WTC11 (cell line): ENCODE measurements around the gene ARHGEF28. TPM values are rescaled to one million over a fixed set of nuclear protein-coding genes. Genes with fewer than 3 reads are reported as not detected.

ENCODE experiments used
- ATAC-seq: fragments of 200-7000 bp; cut with Tn5 transposase; 2 replicates; pipeline ENCODE4 v1.10.0; 2021; ENCODE audit warnings: mild to moderate bottlenecking, moderate library complexity
- CTCF ChIA-PET: fragments of 300-600 bp; sonication (Branson Sonifier 250); formaldehyde crosslinking; loops from one replicate; lab custom pipeline; 2021; ENCODE audit warnings: antibody characterized with exemption; lab: Charles Lee
- POLR2A ChIA-PET: fragments of 350-600 bp; sonication (Branson Sonifier 250); formaldehyde crosslinking; loops from one replicate; lab custom pipeline; 2021; ENCODE audit warnings: antibody characterized with exemption; lab: Charles Lee
- DNase-seq: peaks from one replicate; pipeline ENCODE4 v3.0.0; 2021; ENCODE audit warnings: low spot score
- H3K27ac Mint-ChIP-seq: 2 replicates; pipeline ENCODE4 v1.8.0; 2021; ENCODE audit warnings: mixed read lengths
- H3K27me3 Mint-ChIP-seq: 2 replicates; pipeline ENCODE4 v1.8.0; 2021; ENCODE audit warnings: low read depth, mild to moderate bottlenecking, moderate library complexity, mixed read lengths
- H3K36me3 Mint-ChIP-seq: 2 replicates; pipeline ENCODE4 v1.8.0; 2021; ENCODE audit warnings: mixed read lengths
- H3K4me1 Mint-ChIP-seq: 2 replicates; pipeline ENCODE4 v1.8.0; 2022; ENCODE audit warnings: mixed read lengths
- H3K4me3 Mint-ChIP-seq: 2 replicates; pipeline ENCODE4 v1.8.0; 2021; ENCODE audit warnings: mild to moderate bottlenecking, moderate library complexity, mixed read lengths
- H3K9me3 Mint-ChIP-seq: 2 replicates; pipeline ENCODE4 v1.8.0; 2021; ENCODE audit warnings: mixed read lengths
- CREB1 ChIP-seq: sonication (generic); formaldehyde crosslinking; IDR thresholded peaks from 2 replicates; pipeline ENCODE4 v1.8.0; 2023; ENCODE audit warnings: mild to moderate bottlenecking, missing genetic modification reagents
- JUN ChIP-seq: sonication (generic); formaldehyde crosslinking; IDR thresholded peaks from 2 replicates; pipeline ENCODE4 v1.8.0; 2023; ENCODE audit warnings: mild to moderate bottlenecking, missing genetic modification reagents
- KAT7 ChIP-seq: sonication (generic); formaldehyde crosslinking; IDR thresholded peaks from 2 replicates; pipeline ENCODE4 v1.8.1; 2023; ENCODE audit warnings: missing genetic modification reagents, mild to moderate bottlenecking, borderline replicate concordance
- NR3C1 ChIP-seq: sonication (generic); formaldehyde crosslinking; conservative IDR thresholded peaks from 2 replicates; pipeline ENCODE4 v1.8.1; 2023; ENCODE audit warnings: low read depth, mild to moderate bottlenecking, missing genetic modification reagents
- RELA ChIP-seq: sonication (generic); formaldehyde crosslinking; IDR thresholded peaks from 2 replicates; pipeline ENCODE4 v1.8.1; 2022; ENCODE audit warnings: missing genetic modification reagents, mild to moderate bottlenecking, borderline replicate concordance
- RORB ChIP-seq: fragments of 250-450 bp; sonication (Bioruptor Pico); IDR thresholded peaks from 2 replicates; pipeline ENCODE4 v1.9.0; 2021; ENCODE audit warnings: mild to moderate bottlenecking
- SOX15 ChIP-seq: fragments of 250-450 bp; sonication (Bioruptor Pico); IDR thresholded peaks from 2 replicates; pipeline ENCODE4 v1.9.0; 2021; ENCODE audit warnings: mild to moderate bottlenecking
- ZNF219 ChIP-seq: sonication (generic); formaldehyde crosslinking; IDR thresholded peaks from 2 replicates; pipeline ENCODE4 v1.8.0; 2023; ENCODE audit warnings: missing genetic modification reagents, mild to moderate bottlenecking, borderline replicate concordance
- total RNA-seq: library from RNA; stranded (reverse); gene quantifications from 3 replicates; pipeline ENCODE4 v1.2.3, GENCODE V29; 2021
- TF ChIP-seq, protein P1 (sequence below): sonication (generic); formaldehyde crosslinking; conservative IDR thresholded peaks from 2 replicates; pipeline ENCODE4 v1.8.1; 2022; ENCODE audit warnings: mild to moderate bottlenecking, missing genetic modification reagents
- TF ChIP-seq, protein P2 (sequence below): fragments of 250-450 bp; sonication (Bioruptor Pico); IDR thresholded peaks from 2 replicates; pipeline ENCODE4 v2.1.2; 2022; ENCODE audit warnings: mild to moderate bottlenecking, moderate library complexity
- TF ChIP-seq, protein P3 (sequence below): sonication (generic); formaldehyde crosslinking; IDR thresholded peaks from 2 replicates; pipeline ENCODE4 v1.8.0; 2022; ENCODE audit warnings: missing genetic modification reagents
- TF ChIP-seq, protein P4 (sequence below): sonication (generic); formaldehyde crosslinking; IDR thresholded peaks from 2 replicates; pipeline ENCODE4 v1.8.1; 2022; ENCODE audit warnings: low read depth, missing genetic modification reagents, borderline replicate concordance
- TF ChIP-seq, protein P5 (sequence below): sonication (generic); formaldehyde crosslinking; IDR thresholded peaks from 2 replicates; pipeline ENCODE4 v1.8.0; 2022; ENCODE audit warnings: mild to moderate bottlenecking, missing genetic modification reagents
- TF ChIP-seq, protein P6 (sequence below): sonication (generic); formaldehyde crosslinking; IDR thresholded peaks from 2 replicates; pipeline ENCODE4 v1.8.0; 2022; ENCODE audit warnings: mild to moderate bottlenecking, missing genetic modification reagents
- TF ChIP-seq, protein P7 (sequence below): fragments of 250-450 bp; sonication (Bioruptor Pico); IDR thresholded peaks from 2 replicates; pipeline ENCODE4 v1.8.0; 2021; ENCODE audit warnings: mild to moderate bottlenecking
- TF ChIP-seq, protein P8 (sequence below): sonication (generic); formaldehyde crosslinking; IDR thresholded peaks from 2 replicates; pipeline ENCODE4 v1.8.1; 2022; ENCODE audit warnings: mild to moderate bottlenecking, moderate library complexity, missing genetic modification reagents

ARHGEF28 gene
- total RNA-seq, 1 experiment from 2014 or later, result 0.96 TPM

DNA sequence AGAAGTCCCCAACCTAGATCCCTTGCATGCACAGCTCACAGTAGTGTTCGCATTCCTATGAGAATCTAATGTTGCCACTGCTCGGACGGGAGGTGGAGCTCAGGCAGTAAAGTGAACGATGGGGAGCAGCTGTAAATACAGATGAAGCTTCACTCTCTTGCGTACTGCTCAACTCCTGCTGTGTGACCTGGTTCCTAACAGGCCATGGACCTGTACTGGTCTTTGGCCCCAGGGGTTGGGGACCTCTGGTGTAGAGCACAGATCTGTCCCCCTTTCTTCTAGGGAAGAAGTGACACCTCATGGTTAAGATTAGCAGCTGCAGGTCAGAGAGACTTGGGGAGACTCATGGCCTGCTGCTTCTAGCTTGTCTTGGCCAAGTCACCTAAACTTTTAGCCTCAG, 7.1 kb downstream of the ARHGEF28 start (continued):
- no peak for TF ChIP-seq NR3C1 (CRISPR knock-in tag)
- TF ChIP-seq, protein P1, sequence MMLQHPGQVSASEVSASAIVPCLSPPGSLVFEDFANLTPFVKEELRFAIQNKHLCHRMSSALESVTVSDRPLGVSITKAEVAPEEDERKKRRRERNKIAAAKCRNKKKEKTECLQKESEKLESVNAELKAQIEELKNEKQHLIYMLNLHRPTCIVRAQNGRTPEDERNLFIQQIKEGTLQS, result no peak

DNA sequence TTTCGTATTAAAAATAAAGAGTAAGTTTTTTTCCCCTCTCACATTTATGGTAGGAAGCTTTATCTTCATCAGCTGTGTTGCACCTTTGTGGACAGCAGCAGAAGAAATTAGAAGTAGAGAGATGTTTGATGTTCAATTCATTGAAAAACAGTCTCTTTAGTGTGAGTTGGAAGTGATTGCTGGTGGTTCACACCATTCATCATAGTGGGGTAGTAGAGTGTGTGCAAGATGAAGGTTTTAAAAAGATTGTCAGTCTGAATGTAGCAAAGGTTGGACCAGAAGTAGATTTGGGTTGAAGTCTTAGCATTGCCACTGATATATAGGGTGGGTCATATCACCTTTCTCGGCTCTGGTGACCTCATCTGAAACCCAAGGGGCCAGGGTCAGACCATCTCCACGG, 10.4 kb downstream of the ARHGEF28 start:
- Mint-ChIP-seq H3K27me3 (peaks cover 10% of the 10 kb centered on the region), H3K9me3 (no peaks in the 10 kb centered on the region), H3K4me1 (peaks cover 8% of the 10 kb centered on the region)

More for the DNA sequence above, 10.4 kb downstream of the ARHGEF28 start:
- H3K4me3 Mint-ChIP-seq, result no peak overlapping the region
- POLR2A ChIA-PET, result no interaction called here
- H3K27ac Mint-ChIP-seq, result no peak overlapping the region
- no peak for DNase-seq
- ATAC-seq, result no peak
- CTCF ChIA-PET, result no interaction called here
- TF ChIP-seq KAT7, result no peak
- TF ChIP-seq, protein P2, sequence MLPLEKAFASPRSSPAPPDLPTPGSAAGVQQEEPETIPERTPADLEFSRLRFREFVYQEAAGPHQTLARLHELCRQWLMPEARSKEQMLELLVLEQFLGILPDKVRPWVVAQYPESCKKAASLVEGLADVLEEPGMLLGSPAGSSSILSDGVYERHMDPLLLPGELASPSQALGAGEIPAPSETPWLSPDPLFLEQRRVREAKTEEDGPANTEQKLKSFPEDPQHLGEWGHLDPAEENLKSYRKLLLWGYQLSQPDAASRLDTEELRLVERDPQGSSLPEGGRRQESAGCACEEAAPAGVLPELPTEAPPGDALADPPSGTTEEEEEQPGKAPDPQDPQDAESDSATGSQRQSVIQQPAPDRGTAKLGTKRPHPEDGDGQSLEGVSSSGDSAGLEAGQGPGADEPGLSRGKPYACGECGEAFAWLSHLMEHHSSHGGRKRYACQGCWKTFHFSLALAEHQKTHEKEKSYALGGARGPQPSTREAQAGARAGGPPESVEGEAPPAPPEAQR (CRISPR knock-in tag), result no peak
- TF ChIP-seq SOX15 (CRISPR knock-in tag), result no peak
- no peak for TF ChIP-seq ZNF219
- TF ChIP-seq, protein P3, sequence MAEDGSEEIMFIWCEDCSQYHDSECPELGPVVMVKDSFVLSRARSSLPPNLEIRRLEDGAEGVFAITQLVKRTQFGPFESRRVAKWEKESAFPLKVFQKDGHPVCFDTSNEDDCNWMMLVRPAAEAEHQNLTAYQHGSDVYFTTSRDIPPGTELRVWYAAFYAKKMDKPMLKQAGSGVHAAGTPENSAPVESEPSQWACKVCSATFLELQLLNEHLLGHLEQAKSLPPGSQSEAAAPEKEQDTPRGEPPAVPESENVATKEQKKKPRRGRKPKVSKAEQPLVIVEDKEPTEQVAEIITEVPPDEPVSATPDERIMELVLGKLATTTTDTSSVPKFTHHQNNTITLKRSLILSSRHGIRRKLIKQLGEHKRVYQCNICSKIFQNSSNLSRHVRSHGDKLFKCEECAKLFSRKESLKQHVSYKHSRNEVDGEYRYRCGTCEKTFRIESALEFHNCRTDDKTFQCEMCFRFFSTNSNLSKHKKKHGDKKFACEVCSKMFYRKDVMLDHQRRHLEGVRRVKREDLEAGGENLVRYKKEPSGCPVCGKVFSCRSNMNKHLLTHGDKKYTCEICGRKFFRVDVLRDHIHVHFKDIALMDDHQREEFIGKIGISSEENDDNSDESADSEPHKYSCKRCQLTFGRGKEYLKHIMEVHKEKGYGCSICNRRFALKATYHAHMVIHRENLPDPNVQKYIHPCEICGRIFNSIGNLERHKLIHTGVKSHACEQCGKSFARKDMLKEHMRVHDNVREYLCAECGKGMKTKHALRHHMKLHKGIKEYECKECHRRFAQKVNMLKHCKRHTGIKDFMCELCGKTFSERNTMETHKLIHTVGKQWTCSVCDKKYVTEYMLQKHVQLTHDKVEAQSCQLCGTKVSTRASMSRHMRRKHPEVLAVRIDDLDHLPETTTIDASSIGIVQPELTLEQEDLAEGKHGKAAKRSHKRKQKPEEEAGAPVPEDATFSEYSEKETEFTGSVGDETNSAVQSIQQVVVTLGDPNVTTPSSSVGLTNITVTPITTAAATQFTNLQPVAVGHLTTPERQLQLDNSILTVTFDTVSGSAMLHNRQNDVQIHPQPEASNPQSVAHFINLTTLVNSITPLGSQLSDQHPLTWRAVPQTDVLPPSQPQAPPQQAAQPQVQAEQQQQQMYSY (CRISPR knock-in tag), result no peak
- no peak for TF ChIP-seq CREB1 (CRISPR knock-in tag)
- TF ChIP-seq, protein P4, sequence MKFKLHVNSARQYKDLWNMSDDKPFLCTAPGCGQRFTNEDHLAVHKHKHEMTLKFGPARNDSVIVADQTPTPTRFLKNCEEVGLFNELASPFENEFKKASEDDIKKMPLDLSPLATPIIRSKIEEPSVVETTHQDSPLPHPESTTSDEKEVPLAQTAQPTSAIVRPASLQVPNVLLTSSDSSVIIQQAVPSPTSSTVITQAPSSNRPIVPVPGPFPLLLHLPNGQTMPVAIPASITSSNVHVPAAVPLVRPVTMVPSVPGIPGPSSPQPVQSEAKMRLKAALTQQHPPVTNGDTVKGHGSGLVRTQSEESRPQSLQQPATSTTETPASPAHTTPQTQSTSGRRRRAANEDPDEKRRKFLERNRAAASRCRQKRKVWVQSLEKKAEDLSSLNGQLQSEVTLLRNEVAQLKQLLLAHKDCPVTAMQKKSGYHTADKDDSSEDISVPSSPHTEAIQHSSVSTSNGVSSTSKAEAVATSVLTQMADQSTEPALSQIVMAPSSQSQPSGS (CRISPR knock-in tag), result no peak
- TF ChIP-seq, protein P5, sequence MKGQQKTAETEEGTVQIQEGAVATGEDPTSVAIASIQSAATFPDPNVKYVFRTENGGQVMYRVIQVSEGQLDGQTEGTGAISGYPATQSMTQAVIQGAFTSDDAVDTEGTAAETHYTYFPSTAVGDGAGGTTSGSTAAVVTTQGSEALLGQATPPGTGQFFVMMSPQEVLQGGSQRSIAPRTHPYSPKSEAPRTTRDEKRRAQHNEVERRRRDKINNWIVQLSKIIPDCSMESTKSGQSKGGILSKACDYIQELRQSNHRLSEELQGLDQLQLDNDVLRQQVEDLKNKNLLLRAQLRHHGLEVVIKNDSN (CRISPR knock-in tag), result no peak
- TF ChIP-seq RELA (CRISPR knock-in tag), result no peak
- TF ChIP-seq, protein P6, sequence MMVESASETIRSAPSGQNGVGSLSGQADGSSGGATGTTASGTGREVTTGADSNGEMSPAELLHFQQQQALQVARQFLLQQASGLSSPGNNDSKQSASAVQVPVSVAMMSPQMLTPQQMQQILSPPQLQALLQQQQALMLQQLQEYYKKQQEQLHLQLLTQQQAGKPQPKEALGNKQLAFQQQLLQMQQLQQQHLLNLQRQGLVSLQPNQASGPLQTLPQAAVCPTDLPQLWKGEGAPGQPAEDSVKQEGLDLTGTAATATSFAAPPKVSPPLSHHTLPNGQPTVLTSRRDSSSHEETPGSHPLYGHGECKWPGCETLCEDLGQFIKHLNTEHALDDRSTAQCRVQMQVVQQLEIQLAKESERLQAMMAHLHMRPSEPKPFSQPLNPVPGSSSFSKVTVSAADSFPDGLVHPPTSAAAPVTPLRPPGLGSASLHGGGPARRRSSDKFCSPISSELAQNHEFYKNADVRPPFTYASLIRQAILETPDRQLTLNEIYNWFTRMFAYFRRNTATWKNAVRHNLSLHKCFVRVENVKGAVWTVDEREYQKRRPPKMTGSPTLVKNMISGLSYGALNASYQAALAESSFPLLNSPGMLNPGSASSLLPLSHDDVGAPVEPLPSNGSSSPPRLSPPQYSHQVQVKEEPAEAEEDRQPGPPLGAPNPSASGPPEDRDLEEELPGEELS (CRISPR knock-in tag), result no peak
- TF ChIP-seq, protein P7, sequence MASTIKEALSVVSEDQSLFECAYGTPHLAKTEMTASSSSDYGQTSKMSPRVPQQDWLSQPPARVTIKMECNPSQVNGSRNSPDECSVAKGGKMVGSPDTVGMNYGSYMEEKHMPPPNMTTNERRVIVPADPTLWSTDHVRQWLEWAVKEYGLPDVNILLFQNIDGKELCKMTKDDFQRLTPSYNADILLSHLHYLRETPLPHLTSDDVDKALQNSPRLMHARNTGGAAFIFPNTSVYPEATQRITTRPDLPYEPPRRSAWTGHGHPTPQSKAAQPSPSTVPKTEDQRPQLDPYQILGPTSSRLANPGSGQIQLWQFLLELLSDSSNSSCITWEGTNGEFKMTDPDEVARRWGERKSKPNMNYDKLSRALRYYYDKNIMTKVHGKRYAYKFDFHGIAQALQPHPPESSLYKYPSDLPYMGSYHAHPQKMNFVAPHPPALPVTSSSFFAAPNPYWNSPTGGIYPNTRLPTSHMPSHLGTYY, result no peak
- TF ChIP-seq, protein P8, sequence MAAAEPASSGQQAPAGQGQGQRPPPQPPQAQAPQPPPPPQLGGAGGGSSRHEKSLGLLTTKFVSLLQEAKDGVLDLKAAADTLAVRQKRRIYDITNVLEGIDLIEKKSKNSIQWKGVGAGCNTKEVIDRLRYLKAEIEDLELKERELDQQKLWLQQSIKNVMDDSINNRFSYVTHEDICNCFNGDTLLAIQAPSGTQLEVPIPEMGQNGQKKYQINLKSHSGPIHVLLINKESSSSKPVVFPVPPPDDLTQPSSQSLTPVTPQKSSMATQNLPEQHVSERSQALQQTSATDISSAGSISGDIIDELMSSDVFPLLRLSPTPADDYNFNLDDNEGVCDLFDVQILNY, result no peak
- no peak for TF ChIP-seq JUN (CRISPR knock-in tag)
- TF ChIP-seq, protein P1, result no peak
- TF ChIP-seq RORB (CRISPR knock-in tag), result no peak
- TF ChIP-seq, all 79 proteins: peak for 0
- no peaks in the 10 kb centered on the region for H3K36me3 Mint-ChIP-seq
